ENCODE data around the gene NT5DC2.

The NT5DC2 gene

GRCh38 chr3:52533623-52534280 is at the start of gene NT5DC2:
TSS of gene NT5DC2 (minus strand) at chr3:52533857. CDS start at chr3:52533737, 120 bp downstream.
- no peak for DNase-seq

DNA sequence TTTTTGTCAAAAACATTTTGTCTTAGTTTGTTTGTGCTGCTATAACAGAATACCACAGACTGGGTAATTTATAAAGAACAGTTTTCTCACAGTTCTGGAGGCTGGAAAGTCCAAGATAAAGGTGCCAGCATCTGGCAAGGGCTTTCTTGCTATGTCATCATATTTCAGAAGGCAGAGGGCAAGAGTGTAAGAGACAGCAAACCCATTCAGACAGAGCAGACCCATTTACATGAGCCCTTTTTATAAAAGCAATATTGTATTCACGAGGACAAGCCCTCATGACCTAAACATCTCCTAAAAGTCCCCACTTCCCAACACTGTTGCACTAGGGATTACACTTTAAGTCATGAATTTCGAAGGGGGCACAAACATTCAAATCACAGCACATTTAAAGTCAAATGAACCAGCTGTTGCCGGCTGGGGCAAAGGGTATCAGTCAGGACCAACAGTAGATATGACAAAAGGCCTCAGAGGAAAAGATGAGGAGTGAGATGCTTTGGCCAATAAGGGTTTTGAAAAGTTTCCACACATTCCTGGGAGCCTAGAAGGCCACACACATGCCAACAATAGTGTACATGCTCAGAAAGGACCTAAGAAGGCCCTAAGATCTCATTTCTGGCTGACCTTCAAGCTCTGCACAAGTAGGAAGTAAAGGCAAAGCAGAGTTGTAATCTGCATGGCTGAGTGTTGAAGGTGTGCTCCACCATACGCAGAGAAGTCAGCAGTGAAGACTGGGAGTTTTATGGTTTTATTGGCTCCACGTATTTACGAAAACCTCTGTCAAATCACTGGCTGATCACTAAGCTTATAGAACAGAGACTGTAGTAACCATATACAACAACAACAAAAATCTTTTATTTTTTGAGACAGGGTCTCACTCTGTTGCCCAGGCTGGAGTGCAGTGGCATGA is 40.7 kb upstream of the NT5DC2 start:
- no peak for DNase-seq

GRCh38 chr3:52572221-52572620 is 38.6 kb upstream of the NT5DC2 start:
- DNase-seq = no peak

DNA sequence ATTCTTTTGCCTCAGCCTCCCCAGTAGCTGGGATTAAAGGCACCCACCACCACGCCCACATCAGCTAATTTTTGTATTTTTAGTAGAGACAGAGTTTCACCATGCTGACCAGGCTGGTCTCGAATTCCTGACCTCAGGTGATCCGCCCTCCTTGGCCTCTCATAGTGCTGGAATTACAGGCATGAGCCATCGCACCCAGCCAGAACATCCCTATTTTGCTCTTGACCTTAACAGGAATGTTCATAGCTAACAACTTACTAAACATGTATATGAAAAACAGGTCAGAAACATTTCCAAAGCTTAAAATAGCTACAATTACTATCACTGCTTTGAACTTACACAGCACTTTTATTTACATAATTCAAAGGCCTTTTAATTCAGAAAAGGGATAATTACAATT is 36.4 kb upstream of the NT5DC2 start:
- no peak for DNase-seq

DNA sequence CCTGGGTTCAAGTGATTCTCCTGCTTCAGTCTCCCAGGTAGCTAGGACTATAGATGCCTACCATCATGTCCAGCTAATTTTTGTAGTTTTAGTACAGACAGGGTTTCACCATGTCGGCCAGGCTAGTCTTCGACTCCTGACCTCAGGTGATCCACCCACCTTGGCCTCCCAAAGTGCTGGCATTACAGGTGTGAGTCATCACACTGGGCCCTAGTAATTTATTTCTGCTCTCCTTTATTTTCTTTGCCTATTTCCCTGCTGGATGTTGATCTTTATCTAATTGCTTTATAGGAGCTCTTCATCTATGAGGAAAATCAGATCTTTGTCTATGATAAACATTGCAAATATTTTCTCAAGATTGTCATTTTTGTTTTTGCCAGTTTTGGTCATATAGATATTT is 34.4 kb upstream of the NT5DC2 start:
- no peak for DNase-seq

DNA sequence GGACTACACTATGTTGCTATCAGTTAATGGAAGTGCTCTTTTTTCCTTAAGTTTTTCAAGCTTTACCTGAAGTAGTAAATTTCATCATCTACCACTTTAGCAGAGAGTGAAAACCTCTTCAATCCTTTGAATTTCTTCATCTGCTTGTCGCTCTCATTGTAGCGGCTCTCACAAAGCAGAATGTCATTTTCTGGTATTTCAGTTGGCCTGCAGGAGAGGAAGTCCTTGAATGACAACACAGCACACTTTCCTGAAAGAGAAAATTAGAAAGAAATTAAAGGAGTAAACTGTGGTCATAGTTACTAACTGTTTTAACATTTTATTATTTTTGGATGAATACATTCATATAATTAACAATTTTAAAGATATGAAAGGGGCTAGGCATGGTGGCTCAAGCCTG is 30.3 kb upstream of the NT5DC2 start:
- no peak for DNase-seq

- DNase-seq = no peak
Observed at GRCh38 chr3:52561028-52561747, 27.5 kb upstream of the NT5DC2 start.

DNA sequence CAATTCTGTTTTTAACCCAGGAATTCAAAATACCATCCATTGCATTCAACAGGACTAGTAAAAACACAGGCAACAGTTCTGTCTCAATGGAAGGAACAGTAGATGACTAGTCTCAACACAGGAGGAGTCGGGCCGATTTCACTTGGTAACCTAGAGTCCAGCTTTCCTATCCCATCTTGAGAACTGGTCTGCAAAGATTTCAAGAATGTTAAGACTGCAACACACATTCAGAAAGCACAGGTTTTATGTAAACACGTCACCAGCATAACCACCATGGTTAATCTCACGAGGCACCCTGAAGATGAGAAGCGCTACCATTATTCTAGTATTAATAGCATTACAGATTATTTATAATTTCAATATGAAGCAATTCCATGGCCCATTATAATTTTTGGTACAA is 24.8 kb upstream of the NT5DC2 start:
- DNase-seq = no peak

GRCh38 chr3:52557011-52557960 is 23.6 kb upstream of the NT5DC2 start:
- DNase-seq = no peak

DNA sequence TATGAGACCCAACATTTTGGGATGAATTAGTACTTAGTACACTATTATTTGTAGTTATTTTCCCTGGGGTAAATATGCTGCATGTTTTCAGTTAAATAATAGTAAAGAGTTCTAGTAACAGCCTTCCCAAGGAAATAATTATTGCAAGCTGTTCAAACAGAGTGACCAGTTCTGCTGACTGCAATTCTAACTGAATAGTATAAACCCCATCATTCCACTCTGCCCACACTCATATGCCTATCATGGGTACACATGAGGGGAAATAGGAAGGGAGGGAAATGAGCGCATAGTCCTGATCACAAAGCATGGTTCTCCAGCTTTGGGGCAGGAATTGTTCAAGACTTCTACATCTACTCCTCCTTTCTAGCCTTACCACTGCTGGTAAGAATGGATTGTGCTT is 21.4 kb upstream of the NT5DC2 start:
- DNase-seq = no peak

GRCh38 chr3:52554026-52554755 is 20.5 kb upstream of the NT5DC2 start:
- DNase-seq = no peak

DNA sequence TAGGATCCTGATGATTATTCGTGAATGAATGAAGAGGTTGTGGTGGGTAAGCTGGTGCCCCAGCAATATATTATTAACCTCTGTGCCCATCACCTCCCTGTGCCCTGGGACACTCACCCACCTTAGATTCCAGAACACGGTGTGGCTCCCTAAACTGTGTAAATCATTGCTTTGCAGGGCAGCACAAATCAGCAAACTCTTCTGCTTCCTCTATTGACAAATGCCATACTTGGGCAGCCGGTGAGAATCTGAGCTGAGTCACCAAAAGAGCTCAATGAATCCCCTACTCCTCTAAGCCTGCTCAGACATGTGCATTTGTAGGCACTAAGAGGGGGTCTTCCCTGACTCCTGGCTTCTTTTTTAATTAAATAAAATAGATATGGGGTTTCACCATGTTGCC is 18.4 kb upstream of the NT5DC2 start:
- DNase-seq = no peak

GRCh38 chr3:52551118-52551517 is 17.5 kb upstream of the NT5DC2 start:
- DNase-seq = no peak

- DNase-seq = no peak
Observed at GRCh38 chr3:52547143-52547542, 13.5 kb upstream of the NT5DC2 start.

- DNase-seq = no peak
Observed at GRCh38 chr3:52546111-52546901, 12.6 kb upstream of the NT5DC2 start.

DNA sequence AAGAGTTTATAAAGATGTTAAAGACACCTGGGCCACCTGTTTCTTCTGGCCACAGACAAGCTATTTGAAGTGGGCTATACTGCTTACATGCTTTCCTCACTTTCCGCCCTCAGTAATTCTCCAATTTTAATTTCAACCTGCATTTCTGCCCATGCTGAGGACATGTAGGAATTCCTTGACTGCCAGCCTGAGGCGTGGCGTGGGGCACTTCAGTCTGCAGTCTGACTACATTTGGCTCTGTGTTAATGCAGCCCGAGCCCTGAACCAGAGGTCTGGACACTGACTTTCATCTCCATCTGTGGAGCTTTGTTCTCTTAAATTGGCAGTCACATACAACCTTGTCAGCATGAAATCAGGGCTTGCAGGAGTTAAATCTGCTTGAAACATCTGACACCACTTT is 11.3 kb upstream of the NT5DC2 start:
- no peak for DNase-seq

DNA sequence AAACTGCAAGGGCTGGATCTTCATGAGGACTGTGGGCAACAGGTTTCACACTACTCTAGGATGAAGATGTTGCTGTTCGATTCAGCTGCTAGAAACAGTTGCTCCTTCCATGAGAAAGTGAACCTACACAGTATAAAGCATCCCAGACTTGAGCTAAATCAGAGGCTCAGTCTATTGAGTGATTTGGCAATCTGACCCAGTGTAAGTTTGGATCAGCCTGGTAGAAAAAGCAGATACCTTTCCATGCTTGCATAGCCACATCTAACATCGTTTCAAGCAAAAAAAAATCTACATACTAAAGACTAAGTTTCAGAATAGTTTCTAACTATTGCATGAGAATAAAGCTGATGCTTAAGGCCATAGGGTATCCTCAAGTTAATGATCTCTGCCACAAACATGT is 7.4 kb upstream of the NT5DC2 start:
- no peak for DNase-seq

DNA sequence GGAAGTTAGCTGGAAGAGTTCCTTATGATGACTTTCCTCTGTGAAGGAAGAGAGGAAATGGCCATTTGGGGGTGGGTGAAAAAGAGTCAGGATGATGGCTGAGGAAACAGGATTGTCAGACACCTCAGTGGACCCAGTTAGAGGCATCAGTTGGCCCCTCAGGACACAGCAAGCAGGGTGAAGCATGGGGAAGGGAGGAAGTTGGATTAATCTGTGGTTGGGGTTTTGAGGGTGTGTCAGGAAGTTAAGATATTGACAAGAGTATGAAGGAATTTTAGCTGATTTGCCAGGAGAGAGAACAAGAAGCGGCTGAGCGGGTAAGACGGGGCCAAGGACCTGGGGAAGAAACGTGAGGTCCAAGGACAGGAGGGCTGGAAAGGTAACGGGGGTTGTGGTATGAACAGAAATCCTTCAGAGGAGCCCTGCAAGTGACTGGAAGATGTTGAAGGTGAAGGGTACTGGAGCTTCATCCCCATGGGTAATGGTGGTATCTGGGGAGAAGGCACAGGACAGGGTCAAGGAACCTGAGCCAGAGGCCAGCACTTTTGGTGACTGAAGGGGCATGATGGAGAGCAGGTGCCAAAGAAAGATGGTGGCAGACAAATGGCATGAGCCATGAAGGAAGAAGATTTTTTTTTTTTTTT is 5.5 kb upstream of the NT5DC2 start:
- DNase-seq = no peak

GRCh38 chr3:52537726-52538421 is 4.2 kb upstream of the NT5DC2 start:
- no peak for DNase-seq

DNA sequence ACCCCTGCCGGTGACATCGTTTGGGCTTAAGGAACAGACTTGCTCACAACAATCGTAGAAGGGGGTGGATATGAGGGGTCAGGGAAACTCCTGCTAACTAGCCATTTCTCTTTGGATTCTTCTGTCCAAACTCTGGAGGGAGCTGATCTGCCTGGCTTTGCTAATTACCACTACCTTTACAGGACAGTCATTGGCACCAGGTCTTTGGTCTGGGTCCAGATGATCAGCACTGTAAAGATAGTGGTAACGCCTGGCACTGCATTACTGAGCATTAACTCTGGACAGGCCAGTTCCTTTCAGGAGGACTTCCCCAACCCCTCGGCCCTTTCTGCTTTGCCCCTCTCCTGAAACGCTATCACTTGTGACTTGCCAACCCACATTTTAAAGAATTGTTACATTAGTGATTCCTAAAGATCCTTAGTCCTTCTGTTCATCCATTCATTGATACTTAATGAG is 3.5 kb upstream of the NT5DC2 start:
- no peak for DNase-seq

All from DMS 273 treated with DMSO at 0.1 percent for 48 hours (cell line).